T47D (cell line): ENCODE measurements around the gene DDX56.

ENCODE experiments used
- DNase-seq, 2 experiments: peaks; one replicate each; pipeline versions ENCODE4 v3.0.0 to v3.0.0-alpha.2; 2011 to 2012; ENCODE audit warnings: low read depth in 1 of 2, low spot score in 1 of 2
- JUND ChIP-seq: IDR thresholded peaks from 2 replicates; pipeline ENCODE4 v1.6.1; 2012; ENCODE audit warnings: low read depth
- in situ Hi-C: cut with HindIII; loops from 2 replicates; pipeline ENCODE4 v1.10.0; 2016; ENCODE audit warnings: low sequenced_read_pairs, low pct_unique_long_range_greater_than_20kb

DDX56 gene, protein sequence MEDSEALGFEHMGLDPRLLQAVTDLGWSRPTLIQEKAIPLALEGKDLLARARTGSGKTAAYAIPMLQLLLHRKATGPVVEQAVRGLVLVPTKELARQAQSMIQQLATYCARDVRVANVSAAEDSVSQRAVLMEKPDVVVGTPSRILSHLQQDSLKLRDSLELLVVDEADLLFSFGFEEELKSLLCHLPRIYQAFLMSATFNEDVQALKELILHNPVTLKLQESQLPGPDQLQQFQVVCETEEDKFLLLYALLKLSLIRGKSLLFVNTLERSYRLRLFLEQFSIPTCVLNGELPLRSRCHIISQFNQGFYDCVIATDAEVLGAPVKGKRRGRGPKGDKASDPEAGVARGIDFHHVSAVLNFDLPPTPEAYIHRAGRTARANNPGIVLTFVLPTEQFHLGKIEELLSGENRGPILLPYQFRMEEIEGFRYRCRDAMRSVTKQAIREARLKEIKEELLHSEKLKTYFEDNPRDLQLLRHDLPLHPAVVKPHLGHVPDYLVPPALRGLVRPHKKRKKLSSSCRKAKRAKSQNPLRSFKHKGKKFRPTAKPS

DNA sequence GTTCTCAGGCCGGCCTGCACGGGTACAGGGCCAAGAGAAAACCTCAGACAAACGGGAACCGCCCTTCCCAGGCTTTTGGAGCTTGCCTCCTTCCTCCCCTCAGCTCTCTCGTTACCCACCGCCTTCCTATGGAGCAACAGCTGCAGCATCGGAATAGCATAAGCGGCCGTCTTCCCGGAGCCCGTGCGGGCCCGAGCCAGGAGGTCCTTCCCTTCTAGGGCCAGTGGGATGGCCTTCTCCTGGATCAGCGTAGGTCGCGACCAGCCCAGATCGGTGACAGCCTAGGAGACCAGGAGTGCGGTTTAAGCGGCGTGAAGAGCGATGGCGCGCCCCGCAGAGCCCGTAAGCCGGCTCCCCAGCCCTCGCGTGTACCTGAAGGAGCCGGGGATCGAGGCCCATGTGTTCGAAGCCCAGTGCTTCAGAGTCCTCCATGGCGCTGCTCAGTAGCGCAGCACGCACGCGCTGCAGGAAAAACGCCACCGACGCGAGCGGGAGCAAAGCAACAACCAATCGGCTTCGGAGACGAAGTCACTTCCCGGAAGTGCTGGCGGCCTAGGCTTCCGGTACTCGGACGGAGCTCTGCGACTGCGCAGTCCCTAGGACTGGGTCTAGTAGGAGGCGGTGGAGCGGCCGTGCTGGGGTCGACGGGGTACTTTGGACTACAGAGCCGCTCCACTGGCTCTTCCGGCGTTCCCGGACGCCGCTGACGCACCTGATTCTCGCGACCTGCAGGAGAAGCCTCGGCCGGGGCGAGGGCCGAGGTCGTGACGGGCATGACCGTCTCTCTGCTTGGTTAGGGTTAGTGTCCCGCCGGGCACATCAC is at the start of gene DDX56:
TSS of gene DDX56 (minus strand) at position 445 of the 823 bp plus-strand sequence. CDS start at position 432, 13 bp downstream.
- TF ChIP-seq JUND = no peak
- DNase-seq = peak; percentile 96 to 97
- in situ Hi-C loops = no loop called here

DNA sequence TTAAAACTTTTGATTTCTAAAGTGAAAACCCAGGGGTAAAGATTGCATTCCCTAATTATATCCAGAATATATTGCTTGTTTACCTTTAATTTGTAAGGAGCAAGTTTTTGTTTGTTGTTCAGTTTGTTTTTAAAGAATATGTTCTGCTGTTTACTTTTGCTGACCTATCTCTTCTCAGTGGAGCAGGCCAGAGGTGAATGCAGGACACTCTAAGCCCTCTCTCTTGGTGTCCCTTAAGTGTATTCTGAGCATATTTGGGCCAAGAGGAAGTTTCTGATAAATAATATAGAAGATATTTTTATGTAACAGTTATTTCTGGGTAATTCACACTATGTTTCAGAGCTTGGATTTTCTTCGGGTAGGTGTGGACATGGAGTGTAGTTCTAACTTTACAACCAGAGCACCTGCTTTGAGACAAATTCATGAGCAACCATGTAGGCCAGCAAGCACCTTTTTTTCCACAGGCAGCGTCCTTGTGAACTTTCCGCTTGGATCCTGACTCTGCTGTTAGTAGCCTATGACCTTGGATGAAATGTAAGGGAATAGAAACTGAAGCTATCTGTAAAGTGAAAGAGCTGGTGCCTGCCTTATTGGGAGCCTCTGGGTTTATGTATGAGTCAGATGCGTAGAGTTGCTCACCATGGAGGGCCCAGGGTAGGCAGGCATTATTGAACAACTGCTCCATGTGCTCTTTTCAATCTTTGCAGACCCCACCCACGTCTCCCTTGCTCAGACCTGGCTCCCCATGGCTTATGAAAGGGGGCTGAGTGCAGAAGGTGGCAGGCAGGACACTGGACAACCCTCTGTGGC is 48.8 kb upstream of the DDX56 start:
- in situ Hi-C loops = no loop called here
- DNase-seq = no peak

GRCh38 chr7:44621750-44622103 is 48.0 kb upstream of the DDX56 start:
- in situ Hi-C loops = no loop called here
- DNase-seq = no peak
- no peak for TF ChIP-seq JUND

More for the DNA sequence above, 48.8 kb upstream of the DDX56 start:
- TF ChIP-seq JUND = no peak

DNA sequence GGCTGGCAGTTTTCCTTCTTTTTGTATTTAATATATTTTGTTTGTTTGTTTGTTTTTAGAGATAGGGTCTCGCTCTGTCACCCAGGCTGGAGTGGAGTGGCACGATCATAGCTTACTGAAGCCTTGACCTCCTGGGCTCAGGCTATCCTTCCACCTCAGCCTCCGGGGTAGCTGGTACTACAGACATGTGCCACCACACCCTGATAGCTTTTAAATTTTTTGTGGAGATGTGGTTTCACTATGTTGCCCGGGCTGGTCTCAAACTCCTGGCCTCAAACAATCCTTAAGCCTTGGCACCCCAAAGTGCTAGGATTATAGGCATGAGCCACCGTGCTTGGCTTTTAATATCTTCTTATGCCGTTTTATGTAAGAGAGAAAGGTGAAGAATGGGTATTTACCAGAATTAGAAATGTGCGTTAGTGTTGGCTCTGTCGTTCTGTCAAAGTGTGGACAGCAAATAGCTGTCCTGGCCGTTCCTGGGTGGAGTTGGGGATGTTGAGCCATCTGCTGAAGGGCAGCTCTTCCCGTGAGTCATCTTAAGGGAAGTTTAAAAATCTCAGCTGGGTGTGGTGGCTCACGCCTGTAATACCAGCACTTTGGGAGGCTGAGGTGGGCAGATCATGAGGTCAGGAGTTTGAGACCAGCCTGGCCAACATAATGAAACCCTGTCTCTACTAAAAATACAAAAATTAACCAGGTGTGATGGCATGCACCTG is 47.5 kb upstream of the DDX56 start:
- no peak for TF ChIP-seq JUND
- in situ Hi-C loops = no loop called here
- DNase-seq = no peak

DNA sequence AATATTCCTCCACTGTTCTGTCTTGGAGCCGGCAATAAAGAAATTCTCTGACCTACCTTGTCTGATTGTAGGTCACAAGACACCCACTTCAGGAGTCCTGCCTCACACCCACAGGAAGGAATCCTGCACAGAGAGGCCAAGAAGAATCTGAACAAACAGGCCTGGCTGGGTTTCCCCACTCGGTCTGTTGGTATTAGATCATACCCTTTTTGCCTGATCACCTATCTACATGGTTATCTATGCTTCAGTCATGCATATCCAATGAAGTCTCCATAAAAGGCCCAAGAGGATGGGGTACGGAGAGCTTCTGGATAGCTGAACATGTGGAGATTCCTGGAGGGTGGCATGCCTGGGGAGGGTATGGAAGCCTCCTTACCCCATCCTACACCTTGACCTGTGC is 45.0 kb upstream of the DDX56 start:
- DNase-seq = peak in 1 of 2 experiments; percentile 75
- in situ Hi-C loops = no loop called here

DNA sequence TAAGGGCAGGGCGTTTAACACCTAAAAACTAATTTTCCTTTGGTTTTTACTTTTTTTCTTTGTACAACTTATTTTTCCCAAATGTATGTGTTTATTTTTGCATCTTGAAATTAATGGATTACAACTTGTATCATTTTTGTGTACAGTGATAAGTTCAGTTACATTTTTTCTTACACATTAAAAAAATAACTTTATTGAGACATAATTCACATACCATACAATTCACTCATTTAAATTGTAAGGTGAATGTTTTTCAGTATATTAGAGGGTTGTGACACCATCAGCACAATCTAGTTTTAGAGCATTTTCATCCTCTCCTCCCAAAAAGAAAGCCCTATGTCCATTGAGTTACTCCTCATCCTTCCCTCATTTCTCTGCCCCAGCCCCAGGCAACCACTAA is 44.3 kb upstream of the DDX56 start:
- in situ Hi-C loops = no loop called here
- TF ChIP-seq JUND = no peak
- no peak for DNase-seq

More for the DNA sequence above, 45.0 kb upstream of the DDX56 start:
- TF ChIP-seq JUND = no peak

DNA sequence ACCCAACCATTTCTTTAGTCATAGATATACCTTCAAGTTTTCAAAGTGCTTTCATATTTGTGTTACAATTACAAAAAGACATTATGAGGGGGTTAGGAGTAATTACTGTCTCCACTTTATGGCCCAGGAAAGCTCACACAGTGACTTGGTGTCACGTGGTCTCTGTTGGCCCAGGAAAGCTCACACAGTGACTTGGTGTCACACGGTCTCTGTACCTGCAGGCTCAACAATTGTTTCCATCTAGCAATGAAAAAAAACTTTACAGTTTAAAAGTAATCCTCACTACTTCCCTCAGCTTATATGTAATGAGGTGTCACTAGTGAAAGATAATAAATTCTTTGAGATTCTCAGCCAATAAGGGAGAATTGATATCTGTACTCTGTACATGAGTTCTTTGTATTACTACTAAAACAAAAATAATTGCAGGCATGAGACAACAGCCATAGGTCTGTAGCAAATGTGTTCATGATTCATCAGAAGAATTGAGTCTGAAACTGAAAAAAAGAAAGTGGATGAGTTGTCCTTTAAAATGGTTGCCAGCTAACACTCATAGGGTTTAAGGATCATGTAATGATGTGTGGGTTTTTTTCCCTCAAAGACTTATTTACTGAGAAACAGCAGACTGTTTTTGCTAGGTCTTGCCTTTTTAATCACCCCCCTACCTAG is 43.6 kb upstream of the DDX56 start:
- TF ChIP-seq JUND = no peak
- in situ Hi-C loops = no loop called here
- no peak for DNase-seq

DNA sequence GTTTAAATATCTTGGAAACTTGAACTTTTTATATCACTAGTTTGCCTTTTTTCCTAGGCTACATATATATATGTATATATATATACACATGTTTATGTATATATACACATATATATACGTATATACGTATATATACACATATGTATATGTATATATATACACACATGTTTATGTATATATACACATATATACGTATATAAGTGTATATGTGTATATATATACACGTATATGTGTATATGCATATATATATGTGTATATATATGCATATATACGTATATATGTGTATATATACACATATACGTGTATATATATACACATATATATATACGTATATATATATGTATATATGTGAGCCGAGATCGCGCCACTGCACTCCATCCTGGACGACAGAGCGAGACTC is 42.8 kb upstream of the DDX56 start:
- no peak for TF ChIP-seq JUND
- in situ Hi-C loops = no loop called here
- no peak for DNase-seq

GRCh38 chr7:44615793-44616192 is 42.1 kb upstream of the DDX56 start:
- in situ Hi-C loops = no loop called here
- no peak for DNase-seq
- no peak for TF ChIP-seq JUND

DNA sequence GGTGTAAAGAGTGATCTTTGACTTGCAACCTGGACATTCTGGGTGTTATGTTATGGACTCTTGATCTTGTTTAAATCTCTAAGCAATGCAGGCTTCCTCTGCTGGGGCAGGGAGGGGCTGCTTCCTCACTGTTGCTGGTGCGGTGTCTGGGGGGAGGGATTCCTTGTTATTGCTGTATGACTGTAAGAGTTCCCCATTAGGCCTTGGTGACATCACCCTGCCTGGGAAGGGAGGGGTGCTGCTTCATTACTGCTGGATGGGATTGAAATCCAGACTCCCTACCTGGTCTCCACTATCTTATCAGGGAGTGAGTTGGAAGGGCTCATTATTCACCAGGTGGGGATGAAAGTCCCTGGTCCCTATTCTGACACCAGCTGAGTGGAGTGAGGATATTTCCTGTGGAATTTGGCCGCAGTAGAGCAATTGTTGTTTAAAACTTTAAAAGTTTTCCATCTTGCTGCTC is 41.5 kb upstream of the DDX56 start:
- DNase-seq = no peak
- no peak for TF ChIP-seq JUND
- in situ Hi-C loops = no loop called here

- in situ Hi-C loops = no loop called here
- DNase-seq = no peak
- TF ChIP-seq JUND = no peak
Measured at GRCh38 chr7:44609829-44610228, 36.1 kb upstream of the DDX56 start.
